ENCODE data around the gene P2RX1.
"Not testable (repeated sequence)": the region's sequence is repeated elsewhere in the genome, so short reads cannot be mapped to it uniquely, and the experiment has no call there.

The P2RX1 gene

GRCh38 chr17:3865176-3865575 is 51.1 kb downstream of the P2RX1 start:
- TF ChIP-seq CTCF (conservative IDR thresholded peaks at IDR 0.05; ENCODE audit: control insufficient read depth, insufficient read depth, low read depth, low read length), result no peak
- peak; percentile 58 for DNase-seq (ENCODE audit: low read depth)
- no peak overlapping the region for H3K4me3 ChIP-seq (ENCODE audit: control insufficient read depth, low read depth, low read length)

GRCh38 chr17:3864534-3864933 is 51.7 kb downstream of the P2RX1 start:
- H3K4me3 ChIP-seq (ENCODE audit: control insufficient read depth, low read depth, low read length), result no peak overlapping the region
- no peak for DNase-seq (ENCODE audit: low read depth)
- TF ChIP-seq CTCF (conservative IDR thresholded peaks at IDR 0.05; ENCODE audit: control insufficient read depth, insufficient read depth, low read depth, low read length), result no peak

DNA sequence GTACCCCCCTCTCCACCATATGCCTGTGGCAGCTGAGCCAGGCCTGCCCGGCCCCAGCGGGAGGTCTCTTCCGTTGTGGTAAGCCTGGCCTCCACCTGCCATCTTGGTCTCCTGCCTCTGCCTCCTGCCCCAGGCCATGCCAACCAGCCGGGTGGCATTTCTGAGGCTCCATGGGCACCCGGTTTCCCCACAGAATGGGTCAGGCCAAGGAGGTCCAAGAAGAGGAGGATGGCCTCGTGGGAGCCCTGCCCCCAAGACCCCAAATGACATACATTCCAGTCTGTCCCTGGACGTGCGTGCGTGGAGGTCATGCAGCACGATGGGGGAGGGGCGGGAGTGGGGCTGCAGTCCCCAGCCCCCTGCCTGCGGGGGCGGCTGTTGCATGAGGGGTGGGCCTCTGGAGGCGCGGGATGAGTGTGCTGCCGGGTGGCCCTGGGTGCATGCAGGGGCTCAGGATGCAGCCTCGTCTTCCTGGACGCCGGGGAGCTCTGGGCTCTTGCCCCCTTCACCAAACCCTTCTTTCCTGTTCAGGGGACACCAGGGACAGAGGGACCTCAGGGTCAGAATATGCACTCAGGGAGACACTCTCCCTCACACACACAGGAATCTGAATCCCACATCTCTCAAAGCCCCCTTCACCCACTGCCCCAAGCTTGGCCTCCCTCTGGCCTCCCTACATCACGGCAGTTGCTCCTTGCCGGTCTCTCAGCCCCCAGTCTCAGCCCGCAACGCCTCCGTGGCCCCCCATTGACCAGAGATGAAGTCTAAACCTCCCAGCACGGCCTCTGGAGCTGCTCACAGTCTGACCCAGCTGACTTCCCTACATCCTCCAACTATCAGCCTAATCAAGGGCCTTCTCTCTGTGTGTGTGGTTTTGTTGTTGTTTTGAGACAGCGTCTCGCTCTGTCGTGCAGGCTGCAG is 54.2 kb downstream of the P2RX1 start:
- no peak for TF ChIP-seq CTCF (conservative IDR thresholded peaks at IDR 0.05; ENCODE audit: control insufficient read depth, insufficient read depth, low read depth, low read length)
- DNase-seq (ENCODE audit: low read depth), result no peak
- no peak overlapping the region for H3K4me3 ChIP-seq (ENCODE audit: control insufficient read depth, low read depth, low read length)

GRCh38 chr17:3860939-3861700 is 55.1 kb downstream of the P2RX1 start:
- H3K4me3 ChIP-seq (ENCODE audit: control insufficient read depth, low read depth, low read length), result no peak overlapping the region
- no peak for TF ChIP-seq CTCF (conservative IDR thresholded peaks at IDR 0.05; ENCODE audit: control insufficient read depth, insufficient read depth, low read depth, low read length)
- DNase-seq (ENCODE audit: low read depth), result no peak

DNA sequence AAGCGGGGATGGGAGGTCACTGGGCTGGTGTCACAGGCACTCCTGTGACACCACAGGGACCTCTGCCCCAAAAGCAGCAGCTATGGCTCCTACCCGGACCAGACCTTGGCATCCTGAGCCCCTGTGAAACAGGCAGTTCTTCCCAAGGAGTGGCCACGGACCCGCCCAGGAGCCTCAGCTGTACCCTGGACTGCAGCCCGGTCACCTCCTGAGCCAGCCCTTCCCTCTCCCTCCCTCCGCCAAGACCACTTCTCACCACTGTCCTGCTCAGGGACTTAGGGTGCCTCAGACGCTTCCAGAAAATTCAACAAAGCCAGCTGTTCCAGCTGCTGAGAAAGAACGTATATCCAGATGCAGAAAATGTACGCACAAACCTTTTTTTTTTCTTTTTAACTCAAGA is 56.3 kb downstream of the P2RX1 start:
- no peak overlapping the region for H3K4me3 ChIP-seq (ENCODE audit: control insufficient read depth, low read depth, low read length)
- no peak for DNase-seq (ENCODE audit: low read depth)
- no peak for TF ChIP-seq CTCF (conservative IDR thresholded peaks at IDR 0.05; ENCODE audit: control insufficient read depth, insufficient read depth, low read depth, low read length)

DNA sequence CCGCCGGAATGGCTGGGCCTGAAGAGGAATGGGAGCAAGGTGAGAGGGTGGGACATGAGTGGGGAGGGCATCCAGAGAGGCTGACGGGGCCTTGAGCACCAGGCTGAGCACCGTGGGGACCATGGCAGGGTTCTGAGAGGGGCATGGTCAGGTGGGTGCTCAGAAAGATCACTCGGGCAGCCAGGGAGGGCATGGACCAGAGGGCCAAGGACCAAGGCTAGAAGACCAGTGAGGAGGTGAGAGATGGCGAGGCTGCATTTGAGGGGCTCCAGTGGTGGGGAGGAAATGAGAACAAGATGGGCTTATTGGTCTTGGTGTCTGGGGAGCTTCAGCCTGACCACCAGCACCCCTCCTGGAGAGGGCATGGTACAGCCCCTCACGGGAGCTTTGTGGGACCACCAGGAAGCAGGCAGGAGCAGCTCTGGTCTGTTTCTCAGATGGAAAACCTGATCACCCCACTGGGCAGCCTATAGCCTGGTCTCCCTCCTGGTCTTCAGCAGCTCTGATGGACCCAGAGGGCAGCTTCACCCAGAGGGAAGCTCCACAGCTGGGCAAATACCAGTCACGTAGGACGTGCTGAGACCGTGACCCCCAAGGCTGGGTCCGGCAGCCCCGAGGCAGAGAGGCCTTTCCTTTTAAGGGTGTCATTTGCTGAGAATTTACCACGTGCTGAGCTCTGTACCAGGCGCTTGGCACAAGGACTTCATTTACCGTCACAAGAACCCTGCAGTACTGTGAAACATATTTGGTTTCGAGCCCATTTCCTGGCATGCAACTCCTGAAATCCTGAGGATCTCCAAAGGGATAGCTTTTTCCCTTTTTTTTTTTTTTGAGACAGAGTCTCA is 58.8 kb downstream of the P2RX1 start:
- no peak for DNase-seq (ENCODE audit: low read depth)
- no peak for TF ChIP-seq CTCF (conservative IDR thresholded peaks at IDR 0.05; ENCODE audit: control insufficient read depth, insufficient read depth, low read depth, low read length)
- H3K4me3 ChIP-seq (ENCODE audit: control insufficient read depth, low read depth, low read length), result no peak overlapping the region

GRCh38 chr17:3854204-3854603 is 62.1 kb downstream of the P2RX1 start:
- not testable (repeated sequence) for DNase-seq (ENCODE audit: low read depth); H3K4me3 ChIP-seq (ENCODE audit: control insufficient read depth, low read depth, low read length)

Data from fibroblast of mammary gland (primary cell).